VCaP (cell line): Measurements from ENCODE around the gene PMP22.

Experiments
- H3K27ac ChIP-seq: fragments of 450-650 bp; 2 replicates; pipeline ENCODE4 v1.5.1; 2017
- TF ChIP-seq, protein P1 (sequence below): fragments of 450-650 bp; conservative IDR thresholded peaks from 2 replicates; pipeline ENCODE4 v1.5.1; 2017; ENCODE audit warnings: mild to moderate bottlenecking, moderate library complexity

Gene PMP22

GRCh38 chr17:15267996-15268395 lies 2.9 kb upstream of the PMP22 start:
- TF ChIP-seq, protein P1, sequence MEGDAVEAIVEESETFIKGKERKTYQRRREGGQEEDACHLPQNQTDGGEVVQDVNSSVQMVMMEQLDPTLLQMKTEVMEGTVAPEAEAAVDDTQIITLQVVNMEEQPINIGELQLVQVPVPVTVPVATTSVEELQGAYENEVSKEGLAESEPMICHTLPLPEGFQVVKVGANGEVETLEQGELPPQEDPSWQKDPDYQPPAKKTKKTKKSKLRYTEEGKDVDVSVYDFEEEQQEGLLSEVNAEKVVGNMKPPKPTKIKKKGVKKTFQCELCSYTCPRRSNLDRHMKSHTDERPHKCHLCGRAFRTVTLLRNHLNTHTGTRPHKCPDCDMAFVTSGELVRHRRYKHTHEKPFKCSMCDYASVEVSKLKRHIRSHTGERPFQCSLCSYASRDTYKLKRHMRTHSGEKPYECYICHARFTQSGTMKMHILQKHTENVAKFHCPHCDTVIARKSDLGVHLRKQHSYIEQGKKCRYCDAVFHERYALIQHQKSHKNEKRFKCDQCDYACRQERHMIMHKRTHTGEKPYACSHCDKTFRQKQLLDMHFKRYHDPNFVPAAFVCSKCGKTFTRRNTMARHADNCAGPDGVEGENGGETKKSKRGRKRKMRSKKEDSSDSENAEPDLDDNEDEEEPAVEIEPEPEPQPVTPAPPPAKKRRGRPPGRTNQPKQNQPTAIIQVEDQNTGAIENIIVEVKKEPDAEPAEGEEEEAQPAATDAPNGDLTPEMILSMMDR = no peak
- no peak overlapping the region for H3K27ac ChIP-seq

DNA sequence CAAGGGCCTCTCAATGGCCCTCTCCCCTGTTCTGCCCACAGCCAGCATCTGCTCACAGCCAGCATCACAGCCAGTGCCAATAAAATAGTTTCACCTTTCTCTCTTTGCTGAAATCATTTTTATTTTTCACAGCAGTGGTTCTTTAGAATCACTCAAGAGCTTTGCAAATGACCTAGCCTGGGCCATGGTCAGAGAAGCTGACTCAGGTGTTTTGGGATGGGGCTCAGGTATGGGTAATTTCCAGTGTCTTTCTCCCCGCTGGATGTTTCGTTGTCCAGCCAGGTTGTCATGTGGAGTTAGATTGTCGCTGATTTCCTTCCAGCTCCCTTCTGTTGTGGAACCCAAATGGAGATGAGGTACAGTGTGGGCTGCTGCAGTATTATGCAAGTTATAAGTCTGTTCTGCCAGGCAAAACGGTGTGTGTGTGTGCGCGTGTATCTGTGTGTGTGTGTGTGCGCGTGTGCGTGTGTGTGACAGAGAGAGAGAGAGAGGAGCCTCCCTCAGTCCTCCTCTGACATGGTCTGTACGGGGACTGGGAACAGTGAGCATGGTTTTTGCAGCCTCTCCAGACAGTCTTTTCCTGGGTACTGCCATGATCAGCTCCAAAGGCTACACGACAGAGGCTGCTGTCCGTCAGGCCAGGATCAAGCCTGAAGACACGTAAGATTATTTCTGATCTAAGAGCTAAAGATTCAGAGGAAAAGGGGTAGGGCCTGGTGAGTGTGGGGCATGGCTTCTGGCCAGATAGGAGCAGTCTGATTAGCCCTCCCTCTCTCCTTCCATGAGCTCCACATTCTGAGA lies 1.4 kb upstream of the PMP22 start:
- H3K27ac ChIP-seq = no peak overlapping the region

DNA sequence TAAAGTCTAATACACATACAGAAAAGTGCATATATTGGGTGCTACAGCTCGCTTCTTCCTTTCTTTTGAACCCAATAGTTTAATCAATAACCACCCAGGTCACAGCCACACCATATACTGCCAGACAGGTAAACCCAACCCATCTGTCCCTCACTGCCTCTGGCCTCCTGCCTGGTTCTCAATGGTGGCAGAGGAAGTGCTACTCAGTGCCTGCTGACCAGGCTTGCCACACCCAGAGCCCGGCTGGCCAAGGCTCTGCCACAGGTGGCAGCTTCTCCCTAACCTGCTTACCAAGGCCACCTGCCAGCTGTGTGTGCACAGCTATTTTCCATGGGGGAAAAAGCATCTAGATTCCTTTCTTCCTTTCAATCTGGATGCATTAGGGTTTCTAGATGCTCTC lies 584 bp downstream of the PMP22 start:
- H3K27ac ChIP-seq = no peak overlapping the region
- TF ChIP-seq, protein P1 = no peak

More for the DNA sequence above, 1.4 kb upstream of the PMP22 start:
- TF ChIP-seq, protein P1 = no peak

- TF ChIP-seq, protein P1 = no peak
- H3K27ac ChIP-seq = no peak overlapping the region
Observed at GRCh38 chr17:15263680-15264079, 1.4 kb downstream of the PMP22 start.

GRCh38 chr17:15263206-15263579 lies 1.9 kb downstream of the PMP22 start:
- H3K27ac ChIP-seq = no peak overlapping the region
- TF ChIP-seq, protein P1 = no peak

GRCh38 chr17:15262291-15263205 lies 2.6 kb downstream of the PMP22 start:
- H3K27ac ChIP-seq = no peak overlapping the region
- TF ChIP-seq, protein P1 = no peak

DNA sequence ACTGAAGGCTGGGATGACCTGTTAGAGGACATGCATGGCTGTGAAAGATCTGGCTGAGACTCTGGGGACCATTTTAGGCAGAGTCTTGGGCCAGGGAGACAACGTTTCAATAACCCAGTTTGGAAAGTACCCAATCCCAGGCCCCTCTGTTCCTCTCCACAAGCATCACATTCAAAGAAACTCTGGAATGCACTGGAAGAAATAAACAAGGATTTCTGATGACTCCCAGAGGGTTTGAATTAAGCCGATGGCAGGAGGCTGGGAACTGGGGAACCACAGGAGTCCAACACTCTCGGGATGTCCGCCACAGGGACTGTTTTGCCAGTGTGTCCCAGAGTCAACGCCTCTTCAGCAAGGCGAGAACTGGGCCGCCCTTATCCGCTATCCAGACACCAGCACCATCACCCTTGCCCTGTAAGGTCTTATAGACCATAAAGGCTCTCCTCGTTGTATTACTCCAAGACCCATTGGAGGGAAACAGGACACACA lies 3.3 kb downstream of the PMP22 start:
- no peak overlapping the region for H3K27ac ChIP-seq
- TF ChIP-seq, protein P1 = no peak
